GM19372 (cell line): ENCODE results near the gene FAM81A.

Experiments
- ATAC-seq: cut with Tn5 transposase; IDR thresholded peaks from one replicate; pipeline ENCODE4 v1.9.1; 2021; ENCODE audit warnings: mild to moderate bottlenecking, low read depth, moderate library complexity; ENCODE audit not compliant: unreplicated experiment

FAM81A gene

DNA sequence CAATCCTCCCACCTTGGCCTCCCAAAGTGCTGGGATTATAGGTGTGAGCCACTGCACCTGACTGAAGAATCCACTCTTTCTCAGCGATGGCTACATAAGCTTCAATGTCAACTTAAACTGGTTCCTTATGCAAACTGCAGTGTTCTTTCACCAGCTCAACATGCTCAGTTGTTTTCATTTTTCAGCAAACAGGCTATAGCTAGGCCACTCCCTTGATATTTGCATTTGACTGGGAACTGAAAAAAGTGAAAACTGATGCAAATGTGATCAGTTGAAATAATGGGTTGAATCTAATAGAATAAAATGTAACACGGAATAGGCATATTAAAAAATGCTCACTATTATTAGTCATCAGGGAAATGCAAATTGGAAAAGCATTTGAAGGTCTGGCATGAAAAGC, 99.4 kb downstream of the FAM81A start:
- ATAC-seq = no peak

DNA sequence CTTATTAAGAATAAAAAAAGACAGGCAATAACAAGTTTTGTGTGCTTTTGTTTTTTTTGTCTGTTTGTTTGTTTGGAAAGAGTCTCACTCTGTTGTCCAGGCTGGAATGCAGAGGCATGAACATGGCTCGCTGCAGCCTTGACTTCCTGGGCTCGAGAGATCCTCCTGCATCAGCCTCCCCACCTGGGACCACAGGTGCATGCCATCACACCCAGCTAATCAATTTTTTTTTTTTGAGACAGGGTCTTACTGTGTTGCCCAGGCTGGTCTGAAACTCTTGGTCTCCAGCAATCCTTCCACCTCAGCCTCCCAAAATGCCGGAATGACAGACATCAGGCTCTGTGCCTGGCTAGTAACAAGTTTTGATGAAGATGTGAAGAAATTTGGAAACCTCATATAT, 100.5 kb downstream of the FAM81A start:
- no peak for ATAC-seq

GRCh38 chr15:59539799-59540198, 101.8 kb downstream of the FAM81A start:
- no peak for ATAC-seq

GRCh38 chr15:59540654-59541053, 102.7 kb downstream of the FAM81A start:
- no peak for ATAC-seq

- no peak for ATAC-seq
Measured at GRCh38 chr15:59541750-59542149, 103.8 kb downstream of the FAM81A start.

DNA sequence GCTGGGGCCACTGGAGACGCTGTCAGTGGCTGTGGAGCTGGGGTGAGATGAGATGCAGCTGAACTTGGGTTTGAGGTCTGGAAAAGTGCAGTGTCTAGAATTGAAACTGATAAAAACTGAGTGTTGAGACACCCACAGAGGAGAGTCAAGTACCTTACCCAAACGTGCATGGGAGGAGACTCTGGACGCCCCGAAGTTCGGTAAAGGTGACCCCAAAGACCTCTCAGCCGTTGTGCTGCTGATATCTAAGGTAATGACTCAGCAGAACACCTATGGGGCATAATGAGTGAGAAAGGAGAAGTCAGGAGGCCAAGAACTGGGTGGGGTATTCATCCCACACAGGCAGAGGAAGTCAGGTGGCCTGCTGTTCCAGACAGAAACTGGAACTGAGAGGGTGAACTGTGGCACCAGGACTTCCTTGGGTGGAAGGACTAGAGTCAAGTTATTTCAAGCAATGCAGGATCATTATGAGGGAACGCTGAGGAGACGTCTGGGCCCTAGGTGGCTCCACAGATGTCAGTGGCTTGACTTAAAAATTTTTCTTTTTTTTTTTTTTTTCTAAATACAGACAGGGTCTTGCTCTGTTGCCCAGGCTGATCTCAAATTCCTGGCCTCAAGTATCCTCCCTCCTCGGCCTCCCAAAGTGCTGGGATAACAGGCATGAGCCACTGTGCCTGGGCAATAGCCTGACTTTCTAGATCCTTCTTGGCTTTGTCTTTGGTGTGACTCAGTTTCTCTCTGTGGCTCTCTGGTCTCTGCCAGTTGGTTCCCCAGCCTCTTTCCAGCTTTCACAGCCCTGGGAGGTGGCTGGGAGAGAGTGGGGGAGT, 105.9 kb downstream of the FAM81A start:
- ATAC-seq = peak; percentile 76

GRCh38 chr15:59545573-59545972, 107.6 kb downstream of the FAM81A start:
- ATAC-seq = no peak

GRCh38 chr15:59548501-59549226, 110.7 kb downstream of the FAM81A start:
- ATAC-seq = no peak

DNA sequence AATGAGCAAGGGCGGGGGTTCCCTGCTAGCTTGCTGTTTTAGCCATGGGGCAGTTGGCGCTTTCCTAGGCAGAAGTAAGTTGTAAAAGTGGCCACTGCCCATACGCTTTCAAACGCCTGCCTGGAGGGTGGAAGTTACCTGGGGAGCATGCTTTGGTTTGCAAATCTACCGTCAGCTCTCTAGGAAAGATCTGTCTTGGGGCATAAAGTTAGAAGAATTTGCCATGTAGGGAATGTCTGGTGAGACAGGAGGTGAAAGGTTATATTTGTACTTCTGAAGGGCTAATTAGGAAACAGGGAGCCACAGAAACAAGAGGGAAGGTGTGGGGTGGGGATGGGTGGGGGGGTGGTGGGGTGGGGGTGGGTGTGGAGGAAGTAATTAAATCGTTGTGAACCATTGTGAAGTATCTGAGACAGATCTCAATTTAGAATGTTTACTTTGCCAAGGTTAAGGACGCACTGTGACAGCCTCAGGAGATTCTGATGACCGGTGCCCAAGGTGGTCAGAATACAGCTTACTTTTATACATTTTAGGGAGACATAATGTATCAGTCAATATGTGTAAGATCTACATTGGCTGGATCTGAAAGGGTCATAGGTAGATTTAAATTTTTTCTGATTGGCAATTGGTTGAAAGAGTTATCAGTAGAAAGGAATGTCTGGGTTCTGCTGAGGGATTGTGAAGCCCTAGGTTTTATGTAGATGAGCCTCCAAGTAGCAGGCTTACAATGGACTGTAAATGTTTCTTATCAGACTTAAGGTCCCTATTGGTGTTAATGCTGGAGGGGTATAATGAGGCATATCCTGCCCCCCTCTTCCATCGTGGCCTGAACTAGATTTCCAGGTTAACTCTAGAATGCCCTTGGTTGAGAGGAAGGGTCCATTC, 111.6 kb downstream of the FAM81A start:
- no peak for ATAC-seq

GRCh38 chr15:59550530-59550929, 112.5 kb downstream of the FAM81A start:
- no peak for ATAC-seq

DNA sequence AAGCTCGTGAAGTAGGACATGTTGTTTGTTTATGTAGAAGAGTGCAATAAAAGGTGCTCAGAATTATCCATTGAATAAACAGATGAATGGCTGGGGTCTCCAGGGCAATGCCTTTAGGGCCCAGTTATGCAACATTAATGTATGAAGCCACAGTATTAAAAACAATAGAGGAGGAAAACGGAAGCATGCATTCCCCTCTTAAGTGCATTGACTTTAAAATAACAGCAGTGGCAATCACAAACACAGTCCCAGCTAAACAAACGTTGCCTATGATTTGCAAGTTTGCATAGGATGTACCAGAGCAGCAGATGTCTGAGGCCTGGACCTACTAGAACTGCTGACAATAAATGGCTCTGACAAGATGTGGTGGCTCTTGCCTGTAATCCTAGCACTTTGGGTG, 113.0 kb downstream of the FAM81A start:
- no peak for ATAC-seq

- no peak for ATAC-seq
Measured at GRCh38 chr15:59553879-59554735, 116.1 kb downstream of the FAM81A start.

GRCh38 chr15:59555696-59556095, 117.7 kb downstream of the FAM81A start:
- no peak for ATAC-seq

GRCh38 chr15:59556380-59556779, 118.4 kb downstream of the FAM81A start:
- no peak for ATAC-seq

- no peak for ATAC-seq
Measured at GRCh38 chr15:59557581-59557980, 119.6 kb downstream of the FAM81A start.

DNA sequence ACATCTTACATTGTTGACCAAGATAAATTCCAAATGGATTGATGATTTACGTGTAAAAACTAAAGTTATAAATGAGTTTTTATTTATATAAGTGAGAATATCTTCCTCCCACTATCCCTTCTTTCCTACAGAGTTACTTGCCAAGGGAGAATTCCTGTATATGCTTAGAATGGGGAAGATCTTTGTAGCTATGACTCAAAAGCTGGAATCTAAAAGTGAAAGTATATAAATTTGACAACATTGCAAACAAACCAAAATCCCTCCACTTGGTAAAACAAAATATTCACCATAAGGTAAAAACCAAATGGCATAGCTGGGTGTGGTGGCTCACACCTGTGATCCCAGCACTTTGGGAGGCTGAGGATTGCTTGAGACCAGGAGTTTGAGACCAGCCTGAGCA, 120.9 kb downstream of the FAM81A start:
- no peak for ATAC-seq

DNA sequence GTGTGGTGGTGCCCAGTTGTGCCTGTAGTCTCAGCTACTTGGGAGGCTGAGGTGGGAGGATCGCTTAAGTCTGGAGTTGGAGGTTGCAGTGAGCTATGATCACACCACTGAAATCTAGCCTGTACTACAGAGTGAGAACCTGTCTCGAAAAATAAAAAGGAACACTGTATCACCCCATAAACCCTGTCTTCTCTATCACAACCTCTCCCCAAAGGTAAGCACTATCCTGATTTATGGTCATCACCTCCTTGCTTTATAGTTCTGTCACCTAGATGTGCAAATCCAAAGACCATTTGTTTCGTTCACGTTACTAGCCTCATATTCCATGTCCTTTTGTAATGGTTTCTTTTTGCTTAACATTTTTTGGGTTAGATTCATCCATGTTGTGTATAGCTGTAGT, 123.6 kb downstream of the FAM81A start:
- no peak for ATAC-seq

GRCh38 chr15:59562448-59563186, 124.6 kb downstream of the FAM81A start:
- no peak for ATAC-seq

- ATAC-seq = no peak
Measured at GRCh38 chr15:59565299-59565698, 127.3 kb downstream of the FAM81A start.
